NCI-H187 treated with DMSO at 0.1 percent for 48 hours (cell line): Measurements from ENCODE around the gene CD300LD.
"Not testable (repeated sequence)": the region's sequence is repeated elsewhere in the genome, so short reads cannot be mapped to it uniquely, and the experiment has no call there.

Source experiments
- DNase-seq: peaks from one replicate; lab custom pipeline; 2025; lab: John Stamatoyannopoulos, UW

The CD300LD gene

GRCh38 chr17:74606050-74606449 is 14.0 kb upstream of the CD300LD start:
- no peak for DNase-seq

DNA sequence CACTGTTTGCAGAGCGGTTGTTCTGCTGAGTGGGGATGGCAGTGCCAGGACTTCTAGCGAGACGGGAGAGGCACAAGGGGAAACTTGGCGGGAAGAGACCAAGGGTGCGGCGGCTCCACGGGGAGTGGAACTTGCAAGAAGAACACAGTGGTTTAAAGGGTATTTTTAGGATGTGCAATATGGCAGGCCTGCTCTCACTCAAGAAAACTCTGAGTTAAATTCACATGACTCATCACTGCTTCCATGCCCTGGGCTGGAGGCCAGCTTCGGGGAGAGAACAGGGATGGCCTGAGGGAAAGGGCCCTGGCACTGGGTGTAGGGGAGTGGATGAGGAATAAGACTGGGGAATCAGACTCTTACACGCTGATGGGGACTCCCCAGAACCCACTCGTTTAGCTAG is 13.3 kb upstream of the CD300LD start:
- no peak for DNase-seq

DNA sequence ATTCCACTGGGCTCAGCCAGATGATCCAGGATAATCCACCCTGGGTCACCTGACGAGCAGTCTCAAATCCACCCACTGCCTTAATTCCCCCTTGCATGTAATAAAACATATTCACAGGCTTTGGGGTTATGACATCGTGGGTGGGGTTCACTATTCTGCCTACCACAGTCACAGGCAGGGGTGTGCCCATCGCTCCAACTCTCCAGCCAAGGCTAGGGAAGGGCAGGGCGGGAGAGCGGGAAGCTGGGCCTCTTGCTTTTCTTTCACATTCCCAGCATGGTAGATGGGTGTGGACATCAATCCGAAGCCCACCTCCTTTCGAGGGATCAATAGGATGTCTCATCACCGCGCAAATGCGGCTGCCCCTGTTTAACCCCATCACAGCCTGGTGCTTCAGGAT is 12.7 kb upstream of the CD300LD start:
- no peak for DNase-seq

DNA sequence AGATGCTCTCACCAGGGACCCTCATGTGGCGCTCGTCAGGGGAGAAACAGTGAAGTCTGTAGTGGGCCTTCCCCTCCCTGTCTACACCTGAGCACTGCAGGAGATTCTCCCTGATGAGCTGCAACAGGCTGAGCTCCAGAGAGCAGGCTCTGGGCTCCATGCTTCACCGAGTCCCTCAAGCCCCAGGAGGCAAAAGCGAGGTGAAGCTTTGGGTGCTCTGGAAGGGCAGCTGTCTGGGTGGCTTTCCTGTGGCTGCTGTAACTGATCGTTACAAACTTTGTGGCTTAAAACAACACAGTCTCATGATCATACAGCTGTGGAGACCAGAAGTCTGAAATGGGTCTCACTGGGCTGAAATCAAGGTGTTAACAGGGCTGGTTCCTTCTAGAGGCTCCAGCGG is 12.1 kb upstream of the CD300LD start:
- DNase-seq, result no peak

- no peak for DNase-seq
Observed at GRCh38 chr17:74603746-74604145, 11.7 kb upstream of the CD300LD start.

DNA sequence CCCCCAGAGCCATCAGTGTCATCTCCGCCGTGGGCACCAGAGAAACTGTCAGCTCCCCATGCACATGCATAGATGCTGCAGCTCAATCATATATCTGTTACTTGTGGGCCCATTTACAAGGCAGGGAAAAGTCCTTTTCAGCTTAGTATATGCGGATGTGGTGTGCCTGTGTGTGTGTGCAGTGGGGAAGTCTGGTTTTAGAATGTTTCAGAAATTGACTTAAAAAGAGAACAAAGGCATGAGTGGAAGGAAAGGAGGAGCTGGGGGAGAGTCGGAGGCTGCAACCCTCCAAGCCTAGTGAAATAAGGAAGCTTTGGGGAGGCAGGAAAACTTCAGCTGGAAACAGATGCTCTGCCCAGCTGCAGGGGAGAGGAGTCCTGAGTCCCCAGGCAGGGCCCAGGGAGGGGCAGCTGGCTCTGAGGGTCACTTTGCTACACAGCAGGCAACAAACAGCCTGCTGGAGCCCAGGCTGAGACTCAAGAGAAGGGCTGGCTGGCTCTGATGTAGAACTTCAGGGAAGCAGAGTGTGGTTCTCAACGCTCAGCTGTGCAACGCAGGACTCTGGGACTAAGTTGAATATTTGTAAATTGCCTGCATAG is 11.1 kb upstream of the CD300LD start:
- no peak for DNase-seq

GRCh38 chr17:74601944-74602572 is 10.0 kb upstream of the CD300LD start:
- DNase-seq, result no peak

DNA sequence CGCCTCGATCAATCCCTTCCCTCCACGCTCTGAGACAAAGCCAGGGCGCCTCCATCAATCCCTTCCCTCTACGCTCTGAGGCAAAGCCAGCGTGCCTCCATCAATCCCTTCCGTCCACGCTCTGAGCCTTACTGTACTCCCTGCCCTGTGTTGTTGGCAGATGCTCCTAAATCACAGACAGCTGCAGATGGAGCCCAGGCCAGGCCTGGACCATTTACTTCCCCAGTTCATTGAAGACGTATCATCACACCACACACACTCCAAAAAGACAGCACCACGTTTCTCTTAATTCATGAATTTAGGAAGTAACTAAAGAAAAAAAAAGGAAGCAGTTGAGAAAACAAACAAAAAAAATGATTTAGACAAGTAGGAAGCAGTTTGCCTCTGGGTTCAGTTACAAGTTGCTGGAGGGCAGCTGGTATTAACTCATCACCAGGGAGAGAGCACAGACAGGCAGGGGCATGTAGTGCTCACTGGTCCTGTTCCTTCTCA is 7.4 kb upstream of the CD300LD start:
- no peak for DNase-seq

DNA sequence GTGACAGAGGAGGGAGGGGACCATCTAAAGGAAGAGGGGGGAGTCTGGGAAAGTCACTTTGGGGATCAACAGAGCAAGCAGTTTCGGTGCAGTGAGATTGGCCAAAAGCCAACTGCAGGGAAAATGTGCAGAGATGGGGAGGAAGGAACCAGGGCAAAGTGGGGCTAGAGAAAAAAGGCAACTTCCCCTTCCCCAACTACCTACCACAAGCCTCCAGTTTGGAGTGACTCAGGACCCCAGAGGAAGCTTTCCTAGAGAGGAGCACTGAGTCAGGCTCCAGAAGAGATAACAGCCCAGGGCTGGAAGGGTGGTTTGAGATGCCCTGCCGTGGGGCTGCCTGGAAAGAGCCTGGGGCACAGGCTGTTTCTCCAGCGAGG is 6.9 kb upstream of the CD300LD start:
- DNase-seq, result no peak

GRCh38 chr17:74598346-74599022 is 6.4 kb upstream of the CD300LD start:
- peak; percentile 18 for DNase-seq

DNA sequence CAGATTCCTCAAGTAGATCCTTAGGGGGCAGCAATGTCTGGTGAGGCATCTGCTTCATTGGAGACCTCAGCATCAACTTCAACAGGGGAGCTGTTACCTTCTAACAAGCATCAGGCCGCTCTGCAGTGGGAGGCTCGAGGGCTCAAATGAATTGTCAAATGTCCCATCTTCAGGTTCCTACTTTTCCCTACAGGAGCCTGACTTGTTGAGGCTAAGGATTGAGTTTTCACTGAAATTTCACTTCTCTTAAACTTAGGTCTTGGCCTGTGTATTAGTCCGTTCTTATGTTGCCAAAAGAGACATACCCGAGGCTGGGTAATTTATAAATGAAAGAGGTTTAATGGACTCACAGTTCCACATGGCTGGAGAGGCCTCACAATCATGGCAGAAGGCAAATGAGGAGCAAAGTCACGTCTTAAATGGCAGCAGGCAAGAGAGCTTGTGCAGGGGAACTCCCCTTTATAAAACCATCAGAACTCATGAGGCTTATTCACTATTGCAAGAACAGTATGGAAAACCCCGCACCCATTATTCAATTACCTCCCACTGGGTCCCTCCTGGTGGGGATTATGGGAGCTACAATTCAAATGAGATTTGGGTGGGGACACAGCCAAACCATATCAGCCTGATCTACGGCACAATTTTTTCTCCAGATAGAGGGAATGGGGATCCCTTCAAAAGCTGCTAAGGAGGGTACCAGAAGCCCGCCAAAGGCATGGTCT is 5.1 kb upstream of the CD300LD start:
- no peak for DNase-seq

DNA sequence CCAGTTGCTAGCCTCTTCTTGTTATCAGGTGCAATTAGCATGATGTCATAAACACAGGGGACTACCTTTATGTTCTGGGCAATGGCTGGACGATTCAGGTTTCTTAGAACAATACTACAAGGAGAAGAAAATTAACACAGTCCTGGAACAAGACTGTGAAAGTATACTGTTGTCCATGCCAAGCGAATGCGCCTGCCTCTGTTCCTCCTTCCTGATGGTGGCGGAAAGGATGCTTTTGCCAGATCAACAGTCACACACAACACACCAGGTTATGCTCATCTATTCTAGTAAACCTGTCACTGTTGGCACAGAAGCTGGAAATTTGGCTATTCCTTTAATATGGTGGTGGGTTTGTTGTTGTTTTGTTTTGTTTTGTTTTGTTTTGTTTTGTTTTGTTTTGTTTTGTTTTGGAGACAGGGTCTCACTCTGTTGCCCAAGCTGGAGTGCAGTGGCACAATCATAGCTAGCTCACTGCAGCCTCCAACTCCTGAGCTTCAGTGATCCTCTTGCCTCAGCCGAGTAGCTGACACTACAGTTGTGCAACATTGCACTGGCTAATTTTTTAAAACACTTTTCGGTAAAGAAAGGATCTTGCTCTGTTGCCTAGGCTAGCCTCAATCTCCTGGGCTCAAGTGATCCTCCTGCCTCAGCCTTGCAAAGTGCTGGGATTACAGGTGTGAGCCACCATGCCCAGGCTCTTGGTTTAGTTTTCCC is 3.1 kb upstream of the CD300LD start:
- no peak for DNase-seq

GRCh38 chr17:74591503-74591902 is 580 bp downstream of the CD300LD start:
- no peak for DNase-seq

DNA sequence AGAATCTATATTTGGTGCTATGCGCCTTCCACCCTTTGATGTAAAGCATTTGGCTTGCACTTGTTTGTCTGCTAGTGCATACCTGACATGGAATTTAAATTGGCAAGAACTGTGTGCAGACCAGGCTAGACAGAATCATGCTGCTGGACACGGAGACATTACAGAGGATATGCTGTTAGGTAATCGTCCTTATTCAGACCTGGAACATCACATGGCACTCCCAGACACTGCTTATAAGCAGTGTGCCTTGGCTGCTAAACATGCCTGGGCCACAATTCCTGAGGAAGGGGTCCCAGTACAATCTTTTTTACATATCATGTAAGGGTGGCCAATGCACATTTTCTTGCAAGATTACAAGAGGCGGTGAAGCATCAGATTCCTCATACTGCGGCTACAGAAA is 6.4 kb downstream of the CD300LD start:
- DNase-seq, result no peak

DNA sequence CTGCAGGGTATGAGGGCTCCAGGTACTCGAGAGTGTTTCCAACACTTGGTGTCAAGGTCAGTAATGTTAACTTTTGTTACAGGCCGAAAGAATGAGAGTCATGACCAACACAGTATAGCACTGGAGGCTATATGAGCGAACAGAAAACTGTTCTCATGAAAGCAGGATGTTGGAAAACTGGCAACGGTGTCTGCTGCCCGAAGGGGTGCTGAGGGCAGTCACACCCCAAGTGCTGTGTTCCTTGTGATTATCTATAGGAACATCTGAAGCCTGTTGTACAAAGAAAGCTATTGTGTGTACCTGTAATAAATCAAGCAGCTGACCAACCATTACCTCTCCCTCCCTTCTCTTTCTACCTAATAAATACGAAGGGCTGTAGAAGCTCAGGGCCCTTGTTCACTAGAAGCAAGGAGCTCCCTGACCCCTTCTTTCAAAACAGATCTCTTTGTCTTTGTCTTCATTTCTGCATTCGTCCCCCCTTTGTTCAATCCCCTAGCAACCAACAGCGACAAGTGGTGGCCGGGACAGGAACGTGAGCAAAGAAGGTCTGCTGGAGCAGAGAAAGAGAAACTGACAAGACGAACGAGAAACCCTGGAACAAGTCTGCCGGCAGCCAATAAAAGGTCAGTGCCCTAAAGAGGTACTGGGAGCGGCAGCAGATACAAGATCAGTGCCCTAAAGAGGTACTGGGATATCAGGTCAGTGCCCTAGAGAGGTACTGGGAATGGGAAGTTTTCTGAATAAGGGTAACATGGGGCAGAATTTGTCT is 7.6 kb downstream of the CD300LD start:
- no peak for DNase-seq

DNA sequence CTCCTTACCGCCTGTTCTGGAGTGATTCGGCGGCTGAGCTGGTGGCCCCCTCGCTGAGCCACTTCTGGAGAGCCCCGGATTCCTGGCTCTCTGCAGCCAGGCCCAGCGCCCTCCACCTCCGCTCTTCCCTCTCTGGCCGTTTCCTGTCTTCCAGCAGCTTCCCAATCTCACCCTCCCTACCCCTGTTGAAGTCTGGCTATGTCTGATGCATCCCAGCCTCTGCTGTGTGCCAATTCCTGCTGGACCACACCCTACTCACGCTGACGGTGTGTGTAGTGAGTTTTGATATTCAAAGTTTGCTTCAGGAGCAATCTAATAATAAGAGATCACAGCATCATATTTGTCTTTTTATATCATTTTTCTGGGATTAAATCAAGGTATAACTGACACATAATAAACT is 9.4 kb downstream of the CD300LD start:
- no peak for DNase-seq

- DNase-seq, result no peak
Observed at GRCh38 chr17:74579900-74580299, 12.2 kb downstream of the CD300LD start.

DNA sequence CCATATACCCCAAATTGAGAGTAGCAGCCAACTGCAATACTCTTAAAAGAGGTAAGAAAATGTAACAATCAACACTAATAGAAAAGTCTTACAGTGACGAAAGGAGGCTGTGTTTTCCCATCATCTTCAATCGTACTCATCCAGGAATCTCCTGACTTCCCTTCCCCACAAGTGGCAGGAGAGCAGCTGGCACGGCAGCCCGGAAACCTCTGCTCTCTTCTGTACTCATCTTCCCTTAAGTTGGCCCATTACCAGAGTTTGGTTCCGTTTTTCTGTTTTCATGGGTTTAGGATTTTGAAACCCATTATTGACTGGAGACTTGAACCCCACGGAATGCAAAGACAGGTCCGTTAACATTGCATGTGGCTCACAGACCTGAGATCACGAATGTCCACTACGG is 13.1 kb downstream of the CD300LD start:
- no peak for DNase-seq

DNA sequence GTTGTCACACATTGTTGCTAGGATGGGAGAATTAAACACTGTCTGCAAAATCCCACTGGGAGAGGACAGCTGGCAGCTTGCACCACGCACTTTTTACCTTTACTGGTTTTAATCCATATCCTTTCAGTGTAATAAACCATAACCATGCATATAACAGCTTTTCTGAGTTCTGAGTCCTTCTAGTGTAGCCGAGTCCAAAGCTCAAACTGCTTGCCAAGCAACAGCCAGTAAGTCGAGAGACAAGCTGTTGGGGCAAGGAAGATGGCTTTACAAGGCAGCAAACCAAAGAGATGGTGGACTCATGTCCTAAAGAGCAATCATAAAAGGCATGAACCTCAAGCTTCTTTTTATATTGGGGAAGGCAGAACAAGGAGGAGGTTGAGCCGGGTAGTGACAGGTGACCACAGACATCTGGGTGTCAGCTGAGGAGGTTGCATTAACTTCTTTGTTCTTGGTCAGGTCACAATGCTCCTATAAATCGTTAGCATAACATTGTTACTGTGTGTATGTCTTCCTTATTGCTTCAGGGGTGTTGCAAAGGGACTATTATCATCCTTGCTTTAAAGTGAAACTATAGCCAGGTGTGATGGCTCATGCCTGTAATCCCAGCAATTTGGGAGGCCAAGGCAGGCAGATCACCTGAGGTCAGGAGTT is 17.5 kb downstream of the CD300LD start:
- no peak for DNase-seq

- not testable (repeated sequence) for DNase-seq
Observed at GRCh38 chr17:74573635-74574034, 18.4 kb downstream of the CD300LD start.

DNA sequence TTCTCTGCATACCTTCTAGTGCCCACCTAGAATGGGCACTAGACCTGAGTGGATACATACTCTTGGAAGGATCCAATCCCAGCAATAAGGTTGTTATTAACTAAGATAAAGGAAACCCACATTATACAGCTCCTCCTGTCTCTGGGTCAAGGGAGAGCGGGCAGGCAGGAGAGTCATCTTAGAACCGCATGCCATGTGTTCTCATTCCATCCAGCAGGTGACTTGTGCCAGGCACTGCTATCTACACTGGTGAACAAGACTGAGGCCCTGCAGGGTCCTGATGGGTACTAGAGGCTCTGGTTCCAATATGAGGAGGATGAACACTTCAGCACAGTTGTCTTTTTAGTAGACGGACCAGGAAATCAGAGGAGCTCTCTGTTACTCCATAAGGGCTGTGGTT is 18.9 kb downstream of the CD300LD start:
- DNase-seq, result no peak
